DMS53 treated with DMSO at 0.1 percent for 48 hours (cell line): ENCODE results near the gene SMPX.

Source experiments
- DNase-seq: peaks from one replicate; lab custom pipeline; 2025; ENCODE audit not compliant: unreplicated experiment; lab: John Stamatoyannopoulos, UW

The SMPX gene

GRCh38 chrX:21715825-21716224 lies 42.1 kb downstream of the SMPX start:
- DNase-seq, result no peak

GRCh38 chrX:21715337-21715736 lies 42.6 kb downstream of the SMPX start:
- no peak for DNase-seq

GRCh38 chrX:21711848-21712197 lies 46.1 kb downstream of the SMPX start:
- DNase-seq, result no peak

- no peak for DNase-seq
These were observed 46.6 kb downstream of the SMPX start for GRCh38 chrX:21711129-21711847.

- no peak for DNase-seq
These were observed 49.8 kb downstream of the SMPX start for GRCh38 chrX:21708116-21708515.

GRCh38 chrX:21705225-21705624 lies 52.7 kb downstream of the SMPX start:
- DNase-seq, result no peak

GRCh38 chrX:21702725-21703124 lies 55.2 kb downstream of the SMPX start:
- no peak for DNase-seq

- no peak for DNase-seq
These were observed 56.9 kb downstream of the SMPX start for GRCh38 chrX:21700967-21701366.

GRCh38 chrX:21700275-21700674 lies 57.6 kb downstream of the SMPX start:
- DNase-seq, result no peak

- DNase-seq, result no peak
These were observed 58.8 kb downstream of the SMPX start for GRCh38 chrX:21699136-21699535.

- no peak for DNase-seq
These were observed 59.6 kb downstream of the SMPX start for GRCh38 chrX:21698272-21698671.

- no peak for DNase-seq
These were observed 66.4 kb downstream of the SMPX start for GRCh38 chrX:21691512-21692018.

- no peak for DNase-seq
These were observed 74.0 kb downstream of the SMPX start for GRCh38 chrX:21683941-21684340.

GRCh38 chrX:21678048-21678612 lies 79.8 kb downstream of the SMPX start:
- DNase-seq, result no peak

- no peak for DNase-seq
These were observed 82.0 kb downstream of the SMPX start for GRCh38 chrX:21675931-21676330.

- DNase-seq, result peak; percentile 16
These were observed 83.3 kb downstream of the SMPX start for GRCh38 chrX:21674430-21675186.

- DNase-seq, result no peak
These were observed 91.2 kb downstream of the SMPX start for GRCh38 chrX:21666679-21667078.

- no peak for DNase-seq
These were observed 91.7 kb downstream of the SMPX start for GRCh38 chrX:21666252-21666651.

- no peak for DNase-seq
These were observed 95.2 kb downstream of the SMPX start for GRCh38 chrX:21662761-21663160.

- no peak for DNase-seq
These were observed 96.6 kb downstream of the SMPX start for GRCh38 chrX:21661316-21661715.

GRCh38 chrX:21660156-21660555 lies 97.8 kb downstream of the SMPX start:
- DNase-seq, result no peak

- DNase-seq, result no peak
These were observed 98.6 kb downstream of the SMPX start for GRCh38 chrX:21659320-21659719.
